ENCODE measurements around the gene TELO2.

Gene TELO2

DNA sequence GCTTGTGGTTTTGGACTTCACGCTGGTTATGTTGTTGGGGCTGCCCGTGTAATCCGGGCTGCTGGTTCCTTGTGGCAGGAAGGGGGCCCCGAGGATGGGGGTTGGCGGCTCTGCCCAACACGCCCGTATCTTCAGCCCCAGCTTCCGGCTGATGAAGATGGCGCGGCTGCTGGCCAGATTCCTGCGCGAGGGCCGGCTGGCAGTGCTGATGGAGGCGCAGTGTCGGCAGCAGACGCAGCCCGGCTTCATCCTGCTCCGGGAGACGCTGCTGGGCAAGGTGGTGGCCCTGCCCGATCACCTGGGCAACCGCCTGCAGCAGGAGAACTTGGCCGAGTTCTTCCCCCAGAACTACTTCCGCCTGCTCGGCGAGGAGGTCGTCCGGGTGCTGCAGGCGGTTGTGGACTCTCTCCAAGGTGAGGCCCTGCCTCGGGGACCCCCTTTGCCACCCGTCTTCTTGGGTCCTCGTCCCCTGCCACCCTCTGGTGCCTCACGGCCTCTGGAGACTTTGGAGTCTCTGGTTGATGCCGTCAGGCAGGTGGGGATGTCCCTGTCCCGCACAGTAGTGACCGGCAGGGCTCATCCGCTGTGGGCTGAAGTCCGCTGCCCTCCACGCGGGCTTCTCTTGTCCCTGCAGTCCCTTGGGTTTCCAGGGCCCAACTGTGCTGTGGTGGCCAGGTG is 2.2 kb downstream of the TELO2 start:
- Histone ChIP-seq H3K27me3 (ENCODE audit: insufficient read depth, low read depth, severe bottlenecking) (no peaks in the 10 kb centered on the region), H3K27ac (no peak overlapping the region), H3K4me3 (ENCODE audit: low read depth, low read length) (no peak overlapping the region), H3K9me3 (ENCODE audit: severe bottlenecking) (no peaks in the 10 kb centered on the region), H3K36me3 (peaks cover 58% of the 10 kb centered on the region)
- no peak for DNase-seq
- TF ChIP-seq, protein P1, sequence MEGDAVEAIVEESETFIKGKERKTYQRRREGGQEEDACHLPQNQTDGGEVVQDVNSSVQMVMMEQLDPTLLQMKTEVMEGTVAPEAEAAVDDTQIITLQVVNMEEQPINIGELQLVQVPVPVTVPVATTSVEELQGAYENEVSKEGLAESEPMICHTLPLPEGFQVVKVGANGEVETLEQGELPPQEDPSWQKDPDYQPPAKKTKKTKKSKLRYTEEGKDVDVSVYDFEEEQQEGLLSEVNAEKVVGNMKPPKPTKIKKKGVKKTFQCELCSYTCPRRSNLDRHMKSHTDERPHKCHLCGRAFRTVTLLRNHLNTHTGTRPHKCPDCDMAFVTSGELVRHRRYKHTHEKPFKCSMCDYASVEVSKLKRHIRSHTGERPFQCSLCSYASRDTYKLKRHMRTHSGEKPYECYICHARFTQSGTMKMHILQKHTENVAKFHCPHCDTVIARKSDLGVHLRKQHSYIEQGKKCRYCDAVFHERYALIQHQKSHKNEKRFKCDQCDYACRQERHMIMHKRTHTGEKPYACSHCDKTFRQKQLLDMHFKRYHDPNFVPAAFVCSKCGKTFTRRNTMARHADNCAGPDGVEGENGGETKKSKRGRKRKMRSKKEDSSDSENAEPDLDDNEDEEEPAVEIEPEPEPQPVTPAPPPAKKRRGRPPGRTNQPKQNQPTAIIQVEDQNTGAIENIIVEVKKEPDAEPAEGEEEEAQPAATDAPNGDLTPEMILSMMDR (IDR thresholded peaks at IDR 0.05; ENCODE audit: low read depth, low read length), result no peak

DNA sequence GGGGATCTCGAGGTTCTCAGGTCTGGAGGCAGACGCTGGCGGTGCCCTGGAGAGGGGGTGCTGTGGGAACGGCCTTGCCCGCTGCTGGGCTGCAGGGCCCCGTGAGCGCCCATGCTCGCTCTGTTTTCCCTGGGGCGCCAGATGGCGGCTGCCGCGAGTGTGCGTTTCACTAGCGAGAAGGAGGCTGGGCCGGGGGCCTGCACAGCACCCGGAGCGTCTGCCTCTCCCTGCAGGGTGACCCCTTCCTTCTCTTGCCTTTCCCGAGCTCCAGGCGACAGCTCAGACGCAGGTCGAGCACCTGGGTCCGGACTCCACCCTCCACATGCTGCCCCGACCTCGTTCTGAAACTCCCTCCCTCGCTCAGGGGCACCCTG is 2.7 kb downstream of the TELO2 start:
- no peak for DNase-seq
- H3K36me3 ChIP-seq, result peaks cover 64% of the 10 kb centered on the region
- no peak overlapping the region for H3K4me3 ChIP-seq (ENCODE audit: low read depth, low read length)
- H3K27me3 ChIP-seq (ENCODE audit: insufficient read depth, low read depth, severe bottlenecking), result no peaks in the 10 kb centered on the region
- TF ChIP-seq, protein P1 (IDR thresholded peaks at IDR 0.05; ENCODE audit: low read depth, low read length), result no peak
- H3K27ac ChIP-seq, result no peak overlapping the region
- no peaks in the 10 kb centered on the region for H3K9me3 ChIP-seq (ENCODE audit: severe bottlenecking)

DNA sequence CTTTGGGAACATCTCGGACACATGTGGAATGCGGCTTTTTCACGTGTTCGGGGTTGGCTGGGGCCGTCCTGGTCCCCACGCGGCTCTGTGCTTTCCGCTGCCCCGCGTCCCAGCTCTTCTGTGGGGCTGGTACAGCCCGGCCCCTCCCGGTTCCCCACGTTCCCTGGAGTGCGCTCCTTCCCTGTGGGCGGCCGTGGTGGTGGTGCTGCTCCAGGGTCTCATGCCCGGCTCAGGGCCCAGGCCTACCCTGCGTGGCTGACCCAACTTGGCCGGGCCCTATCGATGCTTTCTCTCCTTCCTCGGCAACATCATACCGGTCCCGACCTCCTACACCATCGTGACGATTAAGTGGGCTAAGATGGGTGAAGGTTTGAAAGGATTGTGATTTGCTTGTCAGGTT is 3.3 kb downstream of the TELO2 start:
- TF ChIP-seq, protein P1 (IDR thresholded peaks at IDR 0.05; ENCODE audit: low read depth, low read length), result no peak
- no peak overlapping the region for H3K4me3 ChIP-seq (ENCODE audit: low read depth, low read length)
- no peak for DNase-seq
- H3K27ac ChIP-seq, result no peak overlapping the region
- peaks cover 69% of the 10 kb centered on the region for H3K36me3 ChIP-seq
- no peaks in the 10 kb centered on the region for H3K27me3 ChIP-seq (ENCODE audit: insufficient read depth, low read depth, severe bottlenecking)
- no peaks in the 10 kb centered on the region for H3K9me3 ChIP-seq (ENCODE audit: severe bottlenecking)

DNA sequence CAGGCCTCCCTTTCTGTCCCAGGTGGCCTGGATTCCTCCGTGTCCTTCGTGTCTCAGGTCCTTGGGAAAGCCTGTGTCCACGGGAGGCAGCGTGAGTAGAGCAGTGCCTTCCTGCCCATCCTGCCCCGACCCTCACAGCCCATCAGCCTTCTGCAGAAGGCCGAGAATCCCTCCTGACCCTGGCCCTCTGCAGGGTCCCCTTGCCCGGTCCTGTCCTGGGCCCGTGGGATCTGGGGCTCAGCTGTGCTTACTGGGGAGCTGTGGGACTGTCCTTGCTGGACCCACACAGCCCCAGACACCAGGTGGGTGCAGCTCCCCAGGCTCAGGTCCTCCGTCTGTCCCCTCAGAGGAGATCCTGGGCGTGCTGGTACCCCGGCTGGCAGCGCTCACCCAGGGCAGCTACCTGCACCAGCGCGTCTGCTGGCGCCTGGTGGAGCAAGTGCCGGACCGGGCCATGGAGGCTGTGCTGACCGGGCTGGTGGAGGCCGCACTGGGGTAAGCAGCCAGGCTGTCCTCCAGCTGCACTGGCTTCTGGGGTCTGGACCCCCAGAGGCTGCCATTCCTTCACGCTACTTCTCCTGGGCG is 3.9 kb downstream of the TELO2 start:
- no peak for DNase-seq
- Histone ChIP-seq H3K27me3 (ENCODE audit: insufficient read depth, low read depth, severe bottlenecking) (no peaks in the 10 kb centered on the region), H3K36me3 (peaks cover 76% of the 10 kb centered on the region), H3K4me3 (ENCODE audit: low read depth, low read length) (no peak overlapping the region), H3K27ac (no peak overlapping the region), H3K9me3 (ENCODE audit: severe bottlenecking) (no peaks in the 10 kb centered on the region)
- TF ChIP-seq, protein P1 (IDR thresholded peaks at IDR 0.05; ENCODE audit: low read depth, low read length), result no peak

DNA sequence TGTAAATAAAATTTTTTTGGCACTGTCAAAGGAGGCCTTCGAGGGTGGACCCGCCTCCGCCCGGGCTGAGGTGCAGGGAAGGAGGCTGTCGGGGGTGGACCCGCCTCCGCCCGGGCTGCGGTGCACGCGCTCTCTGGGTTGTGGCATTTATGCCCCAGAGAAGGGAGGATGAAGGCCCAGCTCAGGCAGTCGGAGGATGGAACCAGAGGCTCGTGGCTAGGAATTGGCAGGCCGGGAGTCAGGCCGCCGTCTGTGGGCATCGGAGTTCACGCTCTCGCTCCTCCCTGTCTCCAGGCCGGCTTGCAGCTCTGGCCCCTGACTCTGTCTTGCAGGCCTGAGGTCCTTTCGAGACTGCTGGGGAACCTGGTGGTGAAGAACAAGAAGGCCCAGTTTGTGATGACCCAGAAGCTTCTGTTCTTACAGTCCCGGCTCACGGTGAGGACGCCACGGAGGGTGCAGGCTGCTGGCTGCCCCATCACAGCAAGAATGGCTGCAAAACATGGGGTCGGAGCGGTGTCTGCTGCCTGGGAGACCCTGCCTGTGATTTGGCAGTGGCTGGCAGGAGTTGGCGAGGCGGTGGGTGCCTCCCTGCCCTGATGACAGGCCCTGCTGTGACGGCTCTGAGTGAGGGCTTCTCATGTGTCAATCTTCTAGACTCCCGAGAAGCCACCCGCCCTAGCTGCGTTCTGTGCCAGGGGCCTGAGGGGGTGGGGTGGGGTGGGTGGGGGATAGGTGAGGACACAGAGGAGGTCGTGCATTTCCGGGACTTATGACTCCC is 5.9 kb downstream of the TELO2 start:
- H3K4me3 ChIP-seq (ENCODE audit: low read depth, low read length), result no peak overlapping the region
- no peaks in the 10 kb centered on the region for H3K27me3 ChIP-seq (ENCODE audit: insufficient read depth, low read depth, severe bottlenecking)
- no peak for DNase-seq
- TF ChIP-seq, protein P1 (IDR thresholded peaks at IDR 0.05; ENCODE audit: low read depth, low read length), result no peak
- H3K9me3 ChIP-seq (ENCODE audit: severe bottlenecking), result no peaks in the 10 kb centered on the region
- no peak overlapping the region for H3K27ac ChIP-seq
- peaks cover 91% of the 10 kb centered on the region for H3K36me3 ChIP-seq
